Fibroblast of lung (primary cell): Measurements from ENCODE around the gene CAPS. TPM values are rescaled to one million over a fixed set of nuclear protein-coding genes. Genes with fewer than 3 reads are reported as not detected.
"Not testable (repeated sequence)": the region's sequence is repeated elsewhere in the genome, so short reads cannot be mapped to it uniquely, and the experiment has no call there.

Experiments used
- DNase-seq, 2 donors: peaks; one replicate each; pipeline versions ENCODE4 v3.0.0 to v3.0.0-alpha.2; 2010; ENCODE audit warnings: low read depth in 2 of 2
- H2AFZ ChIP-seq: 2 replicates; pipeline ENCODE4 v1.5.1; 2012; ENCODE audit warnings: low read length, control low read depth, inconsistent platforms
- H3K27ac ChIP-seq: 2 replicates; pipeline ENCODE4 v1.5.1; 2011; ENCODE audit warnings: low read length, control low read depth; ENCODE audit not compliant: insufficient read depth
- H3K27me3 ChIP-seq: 2 replicates; pipeline ENCODE4 v1.5.1; 2011; ENCODE audit warnings: mild to moderate bottlenecking, low read length; ENCODE audit not compliant: control insufficient read depth, insufficient read depth
- H3K36me3 ChIP-seq: 2 replicates; pipeline ENCODE4 v1.5.1; 2011; ENCODE audit warnings: low read length; ENCODE audit not compliant: control insufficient read depth, insufficient read depth
- H3K4me1 ChIP-seq: 2 replicates; pipeline ENCODE4 v1.5.1; 2011; ENCODE audit warnings: low read length; ENCODE audit not compliant: control insufficient read depth, insufficient read depth; ENCODE audit errors: extremely low read depth
- H3K4me2 ChIP-seq: 2 replicates; pipeline ENCODE4 v1.5.1; 2011; ENCODE audit warnings: low read length, control low read depth; ENCODE audit not compliant: insufficient read depth; ENCODE audit errors: extremely low read depth
- H3K4me3 ChIP-seq, 4 experiments: fragments of 200-600 bp in 1 of 4; sonication (generic) in 1 of 4; replicated peaks in 1 of 4; 2 replicates each; pipeline ENCODE4 v1.5.1; 2011 to 2016; ENCODE audit warnings: low read length in 4 of 4, low read depth in 3 of 4, mild to moderate bottlenecking in 3 of 4, control low read depth in 2 of 4, inconsistent platforms in 1 of 4, mixed read lengths in 1 of 4; ENCODE audit not compliant: insufficient read depth in 1 of 4; ENCODE audit errors: control extremely low read depth in 1 of 4
- H3K79me2 ChIP-seq: 2 replicates; pipeline ENCODE4 v1.5.1; 2012; ENCODE audit warnings: mild to moderate bottlenecking, low read length, inconsistent platforms; ENCODE audit not compliant: control insufficient read depth, insufficient read depth
- H3K9ac ChIP-seq: 2 replicates; pipeline ENCODE4 v1.5.1; 2011; ENCODE audit warnings: mild to moderate bottlenecking, low read length, control low read depth; ENCODE audit not compliant: insufficient read depth
- H3K9me3 ChIP-seq: 2 replicates; pipeline ENCODE4 v1.5.1; 2012; ENCODE audit warnings: low read depth, low read length; ENCODE audit not compliant: control insufficient read depth, insufficient read depth
- H4K20me1 ChIP-seq: 2 replicates; pipeline ENCODE4 v1.5.1; 2011; ENCODE audit warnings: low read length; ENCODE audit not compliant: control insufficient read depth, insufficient read depth; ENCODE audit errors: extremely low read depth
- EZH2 ChIP-seq: IDR thresholded peaks from 2 replicates; pipeline ENCODE4 v1.5.1; 2012; ENCODE audit warnings: low read length, control low read depth, mild to moderate bottlenecking; ENCODE audit errors: missing control alignments
- polyA plus RNA-seq, 2 donors: library from polyadenylated mRNA; depleted of rRNA in 1 of 2; stranded (reverse) in 1 of 2; unstranded in 1 of 2; fragments of >200 nt; gene quantifications; 2 replicates each; pipeline ENCODE4 v1.2.1, GENCODE V29; 2011 to 2012; ENCODE audit warnings: missing spikeins in 1 of 2
- total RNA-seq: library from RNA; depleted of rRNA; stranded (reverse); fragments of >200 nt; gene quantifications from 2 replicates; pipeline ENCODE4 v1.2.1, GENCODE V29; 2014
- TF ChIP-seq, protein P1 (sequence below), 2 donors: IDR thresholded peaks in 1 of 2; conservative IDR thresholded peaks in 1 of 2; 1 replicate in 1 of 2; 2 replicates in 1 of 2; pipeline ENCODE4 v1.5.1; 2011 to 2012; ENCODE audit warnings: low read length in 2 of 2, control low read depth in 1 of 2, inconsistent platforms in 1 of 2, low read depth in 1 of 2, mild to moderate bottlenecking in 1 of 2

CAPS gene
- total and polyA plus RNA-seq, 2 donors (not counting 1 experiment from before 2014, with no cell fraction given): 1.6 to 7.3 TPM

- not testable (repeated sequence) for H4K20me1 ChIP-seq, H3K27ac ChIP-seq, H2AFZ ChIP-seq, H3K4me3 ChIP-seq, H3K4me1 ChIP-seq, DNase-seq, H3K27me3 ChIP-seq, H3K9ac ChIP-seq, H3K36me3 ChIP-seq, H3K9me3 ChIP-seq, H3K79me2 ChIP-seq, H3K4me2 ChIP-seq
These were observed 29.8 kb upstream of the CAPS start for GRCh38 chr19:5884065-5884811.

GRCh38 chr19:5889288-5889971 is 24.6 kb upstream of the CAPS start:
- Histone ChIP-seq H3K4me2 (peak overlapping the region; percentile 40), H3K27me3 (no peaks in the 10 kb centered on the region), H3K36me3 (no peaks in the 10 kb centered on the region), H3K4me3 (no peak overlapping the region), H3K79me2 (no peaks in the 10 kb centered on the region), H3K27ac (no peak overlapping the region), H2AFZ (no peak overlapping the region), H3K9me3 (no peaks in the 10 kb centered on the region), H3K4me1 (peaks cover 6% of the 10 kb centered on the region), H4K20me1 (no peaks in the 10 kb centered on the region), H3K9ac (no peak overlapping the region)
- TF ChIP-seq EZH2: no peak
- TF ChIP-seq, protein P1, sequence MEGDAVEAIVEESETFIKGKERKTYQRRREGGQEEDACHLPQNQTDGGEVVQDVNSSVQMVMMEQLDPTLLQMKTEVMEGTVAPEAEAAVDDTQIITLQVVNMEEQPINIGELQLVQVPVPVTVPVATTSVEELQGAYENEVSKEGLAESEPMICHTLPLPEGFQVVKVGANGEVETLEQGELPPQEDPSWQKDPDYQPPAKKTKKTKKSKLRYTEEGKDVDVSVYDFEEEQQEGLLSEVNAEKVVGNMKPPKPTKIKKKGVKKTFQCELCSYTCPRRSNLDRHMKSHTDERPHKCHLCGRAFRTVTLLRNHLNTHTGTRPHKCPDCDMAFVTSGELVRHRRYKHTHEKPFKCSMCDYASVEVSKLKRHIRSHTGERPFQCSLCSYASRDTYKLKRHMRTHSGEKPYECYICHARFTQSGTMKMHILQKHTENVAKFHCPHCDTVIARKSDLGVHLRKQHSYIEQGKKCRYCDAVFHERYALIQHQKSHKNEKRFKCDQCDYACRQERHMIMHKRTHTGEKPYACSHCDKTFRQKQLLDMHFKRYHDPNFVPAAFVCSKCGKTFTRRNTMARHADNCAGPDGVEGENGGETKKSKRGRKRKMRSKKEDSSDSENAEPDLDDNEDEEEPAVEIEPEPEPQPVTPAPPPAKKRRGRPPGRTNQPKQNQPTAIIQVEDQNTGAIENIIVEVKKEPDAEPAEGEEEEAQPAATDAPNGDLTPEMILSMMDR (conservative IDR thresholded peaks at IDR 0.05 in 1 of 2, IDR thresholded peaks at IDR 0.05 in 1 of 2; ENCODE audit: low read depth in 1 of 2, low read length in 2 of 2): no peak
- peak in 1 of 2 donors; percentile 29 for DNase-seq

- H3K4me1 ChIP-seq: peaks cover 6% of the 10 kb centered on the region
- H3K27me3 ChIP-seq: no peaks in the 10 kb centered on the region
- H3K79me2 ChIP-seq: no peaks in the 10 kb centered on the region
- TF ChIP-seq, protein P1 (conservative IDR thresholded peaks at IDR 0.05 in 1 of 2, IDR thresholded peaks at IDR 0.05 in 1 of 2; ENCODE audit: low read depth in 1 of 2, low read length in 2 of 2): no peak
- no peak for TF ChIP-seq EZH2
- H3K9me3 ChIP-seq: no peaks in the 10 kb centered on the region
- no peak overlapping the region for H3K27ac ChIP-seq
- no peak overlapping the region for H3K4me3 ChIP-seq
- no peak overlapping the region for H3K4me2 ChIP-seq
- H4K20me1 ChIP-seq: no peaks in the 10 kb centered on the region
- peaks cover 2% of the 10 kb centered on the region for H3K36me3 ChIP-seq
- DNase-seq: no peak
- no peak overlapping the region for H3K9ac ChIP-seq
- H2AFZ ChIP-seq: no peak overlapping the region
These were observed 24.0 kb upstream of the CAPS start for GRCh38 chr19:5890099-5890498.
